HG03108 (cell line): Measurements from ENCODE around the gene TRIM24.
"Not testable (repeated sequence)": the region's sequence is repeated elsewhere in the genome, so short reads cannot be mapped to it uniquely, and the experiment has no call there.

Experiments used
- ATAC-seq: cut with Tn5 transposase; IDR thresholded peaks from one replicate; pipeline ENCODE4 v1.9.1; 2021; ENCODE audit warnings: moderate library complexity; ENCODE audit not compliant: unreplicated experiment

The TRIM24 gene

DNA sequence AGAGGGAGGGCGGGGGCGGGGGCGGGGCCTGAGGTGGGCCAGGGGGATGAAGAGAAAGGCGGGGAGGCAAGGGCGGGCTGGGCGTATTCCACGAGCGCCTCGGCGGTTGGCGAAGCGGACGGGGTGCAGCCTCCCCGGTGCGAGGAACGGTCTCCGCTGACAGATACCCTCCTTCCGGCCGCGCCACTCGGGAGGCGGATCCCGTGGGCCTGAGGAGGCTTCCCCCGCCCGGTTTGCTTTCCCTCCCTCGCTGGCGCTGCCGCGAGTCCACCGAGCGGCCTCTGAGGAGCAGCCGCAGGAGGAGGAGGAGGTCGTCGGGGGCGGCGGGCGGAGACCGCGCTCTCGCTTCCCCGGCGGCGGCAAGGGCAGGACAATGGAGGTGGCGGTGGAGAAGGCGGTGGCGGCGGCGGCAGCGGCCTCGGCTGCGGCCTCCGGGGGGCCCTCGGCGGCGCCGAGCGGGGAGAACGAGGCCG, at the start of gene TRIM24:
Gene TRIM24 (plus strand): TSS at position 84 of the 473 bp plus-strand sequence. CDS start 290 bp downstream, at position 374.
- peak; percentile 75 for ATAC-seq

- ATAC-seq = not testable (repeated sequence)
Observed at GRCh38 chr7:138412077-138412476, 48.0 kb upstream of the TRIM24 start.

DNA sequence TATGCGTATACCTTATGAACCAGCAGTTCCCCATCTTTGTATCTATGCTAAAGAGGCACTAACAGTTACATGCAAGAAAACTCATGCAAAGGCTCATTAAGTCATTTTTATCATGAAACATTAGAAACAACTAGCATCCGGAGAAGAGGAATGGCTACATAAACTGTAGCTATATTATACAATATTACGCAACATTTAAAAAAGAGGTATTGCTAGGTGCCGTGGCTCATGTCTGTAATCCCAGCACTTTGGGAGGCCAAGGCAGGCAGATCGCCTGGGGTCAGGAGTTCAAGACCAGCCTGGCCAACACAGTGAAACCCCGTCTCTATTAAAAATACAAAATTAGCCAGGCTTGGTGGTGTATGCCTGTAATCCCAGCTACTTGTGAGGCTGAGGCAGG, 47.1 kb upstream of the TRIM24 start:
- not testable (repeated sequence) for ATAC-seq

- ATAC-seq = no peak
Observed at GRCh38 chr7:138417078-138417700, 42.9 kb upstream of the TRIM24 start.

DNA sequence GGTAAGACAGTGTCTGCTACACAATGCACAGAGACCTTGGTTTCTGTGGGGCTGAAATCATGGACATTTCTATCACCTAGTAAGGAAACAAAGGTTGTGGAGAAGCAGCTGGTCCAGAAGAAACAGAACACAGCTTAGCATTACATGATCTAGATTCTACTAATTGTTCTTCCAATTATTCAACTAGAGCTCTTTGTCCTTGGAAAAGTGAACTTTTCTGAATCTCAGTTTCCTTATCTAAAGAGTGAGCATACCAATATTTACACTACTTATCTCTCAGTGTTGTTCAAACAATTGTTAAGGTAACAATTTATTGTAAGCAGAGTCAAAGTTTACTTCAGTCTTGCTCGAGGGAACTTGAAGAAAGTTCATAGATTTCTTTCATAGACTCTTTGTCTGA, 42.3 kb upstream of the TRIM24 start:
- ATAC-seq = no peak

GRCh38 chr7:138418403-138418802, 41.7 kb upstream of the TRIM24 start:
- ATAC-seq = not testable (repeated sequence)

DNA sequence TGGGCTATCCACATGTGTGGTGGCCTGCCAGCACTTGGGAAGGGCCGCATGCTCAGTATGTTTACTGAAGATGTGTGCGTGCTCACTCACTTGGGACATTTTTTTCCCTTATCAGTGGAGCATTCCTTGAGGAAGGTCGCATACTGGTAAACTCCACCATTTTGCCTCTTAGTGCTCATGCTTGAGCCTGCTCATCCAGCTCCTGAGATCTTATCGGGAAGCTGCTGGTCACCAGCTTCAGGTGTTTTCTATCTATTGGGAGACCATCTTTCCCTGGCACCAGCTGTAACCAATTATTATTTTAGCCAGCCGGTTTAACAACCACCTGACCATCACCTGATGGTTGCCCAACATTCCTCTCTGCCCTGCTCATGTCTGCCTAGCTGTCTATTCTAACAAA, 35.0 kb upstream of the TRIM24 start:
- ATAC-seq = no peak

DNA sequence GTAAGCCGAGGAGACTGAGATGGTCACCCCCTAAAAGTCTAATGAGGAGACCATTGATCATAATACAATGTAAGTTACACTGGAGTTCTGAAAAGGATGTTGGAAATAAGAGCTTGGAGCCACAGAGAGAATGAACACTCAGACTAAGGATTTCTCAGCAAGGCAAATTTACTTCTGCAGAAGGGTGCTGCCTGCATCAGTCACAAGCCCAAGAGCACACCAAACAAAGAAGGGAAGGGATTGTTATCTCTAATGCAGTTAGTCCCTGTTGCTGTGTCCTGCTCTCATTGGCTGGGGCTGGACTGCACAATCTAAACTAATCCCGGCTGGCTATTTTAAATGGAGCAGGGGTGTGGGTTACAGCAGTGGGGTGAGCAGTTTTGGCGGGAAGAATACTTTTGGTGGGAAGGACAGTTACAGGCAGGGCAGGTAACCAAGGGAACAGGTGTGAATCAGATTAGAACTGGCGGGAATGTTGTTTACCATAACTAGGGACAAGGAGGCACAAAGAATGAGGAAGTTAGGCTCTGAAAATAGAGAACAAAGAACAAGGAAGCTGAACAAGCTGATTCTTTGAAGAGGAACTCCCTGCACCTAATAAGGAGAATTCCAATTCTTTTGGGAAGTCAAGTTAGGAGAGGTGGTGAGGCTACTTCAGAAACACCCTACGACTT, 30.3 kb upstream of the TRIM24 start:
- no peak for ATAC-seq

GRCh38 chr7:138431517-138431916, 28.5 kb upstream of the TRIM24 start:
- ATAC-seq = no peak

DNA sequence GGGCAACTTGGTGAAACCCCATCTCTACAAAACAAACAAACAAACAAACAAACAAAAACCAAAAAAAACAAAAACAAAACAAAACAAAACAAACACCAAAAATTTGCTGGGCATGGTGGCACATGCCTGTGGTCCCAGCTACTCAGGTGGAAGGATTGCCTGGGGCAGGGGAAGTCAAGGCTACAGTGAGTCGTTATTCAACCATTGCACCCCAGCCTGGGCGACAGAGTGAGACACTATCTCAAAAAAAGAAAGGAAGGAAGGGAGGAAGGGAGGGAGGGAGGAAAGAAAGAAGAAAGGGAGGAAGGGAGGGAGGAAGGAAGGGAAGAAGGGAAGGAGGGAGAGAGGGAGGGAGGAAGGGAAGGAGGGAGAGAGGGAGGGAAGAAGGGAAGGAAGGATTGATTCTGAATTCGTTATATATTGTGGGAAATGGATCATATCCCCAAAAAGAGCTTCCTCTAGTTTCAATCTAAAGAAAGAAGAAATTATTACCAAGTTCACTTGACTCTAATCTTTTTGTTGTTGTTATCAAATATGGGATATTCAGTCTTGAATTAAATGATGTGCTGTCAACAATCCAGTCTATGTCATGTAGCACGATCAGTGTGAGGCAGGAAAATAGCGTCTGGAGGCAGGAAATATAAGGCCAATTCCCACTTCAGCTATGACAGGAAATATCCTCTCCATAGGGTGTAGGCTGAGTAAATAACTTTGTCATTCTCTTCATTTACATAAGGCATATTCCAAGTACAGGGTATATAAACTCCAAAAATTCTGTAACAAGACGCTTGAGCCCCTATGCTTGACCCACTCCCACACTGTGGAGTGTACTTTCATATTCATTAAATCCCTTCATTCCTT, 26.2 kb upstream of the TRIM24 start:
- no peak for ATAC-seq

DNA sequence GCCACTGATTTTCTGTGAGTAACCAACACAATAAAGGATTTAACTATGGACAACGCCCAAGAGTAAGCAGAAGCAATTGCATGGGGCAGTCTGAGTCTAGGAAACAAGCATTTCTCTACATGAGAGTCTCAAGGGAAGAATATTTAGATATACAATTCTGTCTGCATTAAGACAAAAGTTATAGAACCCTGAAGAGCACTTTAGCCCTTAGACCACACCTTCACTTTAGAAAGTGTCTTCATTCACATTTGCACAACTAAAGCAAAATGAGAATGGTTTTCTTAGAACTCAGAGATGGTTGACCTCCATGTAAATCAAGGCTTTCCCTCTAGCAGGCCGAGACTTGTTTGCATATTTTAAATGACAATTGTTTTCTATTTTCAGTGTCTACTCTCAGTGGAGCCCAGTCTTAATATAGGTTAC, 25.5 kb upstream of the TRIM24 start:
- no peak for ATAC-seq

DNA sequence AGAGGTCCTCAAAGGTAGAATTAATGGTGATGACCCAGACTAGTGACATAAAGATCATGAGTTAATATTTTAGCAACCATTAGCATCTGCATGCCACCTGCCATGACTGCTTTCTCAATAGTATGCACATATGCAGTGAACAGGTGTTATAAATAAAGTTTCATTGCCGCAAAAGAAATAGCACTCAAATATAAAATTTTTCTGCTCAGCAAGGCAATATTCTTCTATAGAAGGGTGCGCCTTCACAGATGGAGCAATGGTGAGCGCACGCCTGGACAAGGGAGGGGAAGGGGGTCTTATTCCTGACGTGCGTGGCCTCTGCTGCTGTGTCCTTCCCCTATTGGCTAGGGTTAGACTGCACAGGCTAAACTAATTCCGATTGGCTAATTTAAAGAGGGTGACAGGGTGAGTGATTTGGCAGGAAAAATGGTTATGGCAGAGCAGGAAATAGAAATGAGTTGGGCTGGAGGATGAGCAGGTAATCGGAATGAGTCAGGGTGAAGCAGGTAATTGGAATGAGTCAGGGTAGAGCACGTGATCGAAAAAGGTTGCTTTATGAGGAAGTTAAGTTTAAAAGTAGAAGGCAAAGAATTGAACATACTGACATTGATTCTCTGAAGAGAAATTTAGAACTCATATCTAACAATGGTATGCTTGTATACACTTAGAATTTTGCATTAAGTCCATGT, 24.7 kb upstream of the TRIM24 start:
- no peak for ATAC-seq

DNA sequence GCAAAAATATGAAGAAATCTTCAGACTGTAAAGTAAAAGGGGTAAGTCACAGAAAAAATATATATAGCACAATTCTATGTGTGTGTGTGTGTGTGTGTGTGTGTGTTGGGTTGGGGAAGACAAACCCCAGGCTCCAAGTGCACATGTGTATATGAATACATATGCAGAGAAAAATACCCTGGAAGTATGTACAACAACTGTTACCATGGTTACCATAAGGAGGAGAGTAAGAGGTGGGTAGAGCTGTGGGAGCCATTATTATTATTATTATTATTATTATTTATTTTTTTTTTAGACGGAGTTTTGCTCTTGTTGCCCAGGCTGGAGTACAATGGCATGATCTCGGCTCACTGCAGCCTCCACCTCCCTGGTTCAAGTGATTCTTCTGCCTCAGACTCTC, 23.7 kb upstream of the TRIM24 start:
- no peak for ATAC-seq

- ATAC-seq = no peak
Observed at GRCh38 chr7:138440460-138440859, 19.6 kb upstream of the TRIM24 start.

- ATAC-seq = no peak
Observed at GRCh38 chr7:138442822-138443221, 17.2 kb upstream of the TRIM24 start.

DNA sequence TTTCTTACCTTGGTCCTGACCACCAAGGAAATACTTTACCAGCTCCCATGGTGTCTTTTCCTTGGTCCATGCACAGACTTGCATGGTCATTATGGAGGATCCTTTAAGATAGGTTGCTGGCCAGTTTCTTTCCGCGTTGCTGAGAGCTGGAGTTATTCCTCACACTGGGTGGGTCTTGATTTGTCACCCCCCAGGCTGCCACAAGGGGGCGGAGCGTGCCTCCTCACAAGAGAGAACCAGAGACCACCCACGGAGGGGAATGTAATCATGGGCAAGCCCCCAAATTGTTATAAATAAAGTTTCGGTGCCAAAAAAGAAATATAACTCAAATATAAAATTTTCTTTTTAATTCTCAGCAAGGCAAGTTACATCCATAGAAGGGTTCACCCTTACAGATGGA, 10.5 kb upstream of the TRIM24 start:
- ATAC-seq = no peak

DNA sequence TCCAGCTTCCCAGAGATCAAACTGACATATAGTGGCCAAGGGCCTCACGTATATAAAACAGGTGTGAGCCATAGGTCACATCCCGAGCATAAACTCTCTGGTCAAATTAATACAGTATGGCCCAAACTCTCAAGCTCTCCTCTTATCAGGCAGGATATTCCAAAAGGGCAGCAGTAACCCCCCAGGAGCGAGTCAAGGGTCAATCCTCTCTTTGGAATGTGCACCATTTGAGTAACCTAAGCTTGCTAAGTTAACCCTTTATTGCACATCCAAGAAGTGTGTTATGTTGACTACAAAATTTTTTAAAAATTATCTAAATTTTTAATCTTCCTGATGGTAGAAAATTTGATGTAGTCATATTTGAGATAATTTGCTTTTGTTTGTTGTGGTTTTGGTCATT, 4.5 kb upstream of the TRIM24 start:
- no peak for ATAC-seq

- no peak for ATAC-seq
Observed at GRCh38 chr7:138456220-138456619, 3.8 kb upstream of the TRIM24 start.

GRCh38 chr7:138458576-138459412, 1.3 kb upstream of the TRIM24 start:
- no peak for ATAC-seq
